H1 (cell line): Measurements from ENCODE around the gene KRTAP9-2. TPM values are rescaled to one million over a fixed set of nuclear protein-coding genes. Genes with fewer than 3 reads are reported as not detected.

Experiments
- CTCF ChIA-PET: fragments of 300-600 bp; sonication (Branson Sonifier 250); formaldehyde crosslinking; loops from one replicate; lab custom pipeline; 2021; ENCODE audit not compliant: partially characterized antibody; lab: Charles Lee
- POLR2A ChIA-PET: fragments of 300-600 bp; sonication (Branson Sonifier 250); formaldehyde crosslinking; loops from one replicate; lab custom pipeline; 2021; ENCODE audit warnings: inconsistent platforms; ENCODE audit not compliant: partially characterized antibody; lab: Charles Lee
- DNase-seq, 2 experiments: peaks; one replicate each; pipeline versions ENCODE4 v3.0.0 to v3.0.0-alpha.2; 2010 to 2022; ENCODE audit warnings: low spot score in 2 of 2, low read depth in 1 of 2, mixed read lengths in 1 of 2
- FAIRE-seq: peaks from 2 replicates; lab custom pipeline; 2011; peaks lifted over from hg19 to GRCh38; lab: Jason Lieb, UNC
- H2AFZ ChIP-seq: 2 replicates; pipeline ENCODE4 v1.8.1; 2012; ENCODE audit warnings: low read length, inconsistent platforms
- H2AK5ac ChIP-seq: 2 replicates; pipeline ENCODE4 v1.6.1; 2013; ENCODE audit warnings: low read depth, low read length
- H2BK120ac ChIP-seq: replicated peaks from 2 replicates; pipeline ENCODE3; 2013; ENCODE audit warnings: low read depth, low read length, inconsistent platforms
- H2BK12ac ChIP-seq: 2 replicates; pipeline ENCODE4 v1.6.1; 2013; ENCODE audit warnings: low read depth, low read length
- H2BK15ac ChIP-seq: 2 replicates; pipeline ENCODE4 v1.6.1; 2013; ENCODE audit warnings: low read length
- H2BK20ac ChIP-seq: 2 replicates; pipeline ENCODE4 v1.6.1; 2013; ENCODE audit warnings: low read length
- H2BK5ac ChIP-seq: 2 replicates; pipeline ENCODE4 v1.6.1; 2013; ENCODE audit warnings: low read depth, low read length
- H3K14ac ChIP-seq: 2 replicates; pipeline ENCODE4 v1.6.1; 2013; ENCODE audit warnings: inconsistent platforms; ENCODE audit not compliant: insufficient read length
- H3K18ac ChIP-seq: 2 replicates; pipeline ENCODE4 v1.6.1; 2013; ENCODE audit warnings: low read length; ENCODE audit errors: extremely low read depth
- H3K23ac ChIP-seq: 2 replicates; pipeline ENCODE4 v1.6.1; 2013; ENCODE audit warnings: inconsistent platforms; ENCODE audit not compliant: insufficient read length
- H3K23me2 ChIP-seq: 2 replicates; pipeline ENCODE4 v1.6.1; 2013; ENCODE audit warnings: low read depth, low read length
- H3K27ac ChIP-seq: 2 replicates; pipeline ENCODE4 v1.6.1; 2011; ENCODE audit warnings: low read depth, low read length, inconsistent platforms
- H3K27me3 ChIP-seq, 4 experiments: replicated peaks in 1 of 4; 1 replicate in 1 of 4; 2 replicates in 3 of 4; pipeline versions ENCODE4 v1.6.1 to v1.8.1; 2011 to 2013; ENCODE audit warnings: low read length in 3 of 4, mild to moderate bottlenecking in 3 of 4, inconsistent platforms in 2 of 4, mixed read lengths in 2 of 4, moderate library complexity in 1 of 4; ENCODE audit not compliant: control insufficient read depth in 3 of 4, insufficient read depth in 3 of 4; ENCODE audit errors: extremely low read depth in 1 of 4
- H3K36me3 ChIP-seq, 4 experiments: 2 replicates each; pipeline versions ENCODE4 v1.6.1 to v1.8.1; 2011 to 2013; ENCODE audit warnings: mild to moderate bottlenecking in 4 of 4, low read length in 3 of 4, moderate library complexity in 2 of 4, control low read depth in 1 of 4, inconsistent platforms in 1 of 4; ENCODE audit not compliant: insufficient read depth in 4 of 4, control insufficient read depth in 2 of 4
- H3K4ac ChIP-seq: replicated peaks from 2 replicates; pipeline ENCODE3; 2013; ENCODE audit warnings: low read length, low read depth, mixed read lengths, inconsistent platforms; ENCODE audit not compliant: insufficient read length
- H3K4me1 ChIP-seq, 4 experiments: replicated peaks in 1 of 4; 1 replicate in 1 of 4; 2 replicates in 3 of 4; pipeline versions ENCODE4 v1.6.1 to v1.8.1; 2011 to 2013; ENCODE audit warnings: low read length in 3 of 4, inconsistent platforms in 2 of 4, mixed read lengths in 1 of 4; ENCODE audit not compliant: insufficient read depth in 4 of 4, control insufficient read depth in 3 of 4
- H3K4me2 ChIP-seq, 2 experiments: 2 replicates each; pipeline versions ENCODE4 v1.6.1 to v1.8.1; 2011 to 2013; ENCODE audit warnings: low read depth in 2 of 2, low read length in 2 of 2, control low read depth in 1 of 2, inconsistent platforms in 1 of 2, mild to moderate bottlenecking in 1 of 2; ENCODE audit not compliant: insufficient read depth in 1 of 2
- H3K4me3 ChIP-seq, 4 experiments: fragments of 200-600, 300-600 bp in 1 of 4; sonication (generic), shearing (Covaris generic), sonication (Bioruptor Twin) in 1 of 4; 2 replicates each; pipeline versions ENCODE4 v1.5.1 to v1.8.1; 2011 to 2016; ENCODE audit warnings: low read length in 4 of 4, low read depth in 3 of 4, control low read depth in 2 of 4, inconsistent platforms in 2 of 4, mild to moderate bottlenecking in 2 of 4, mixed read lengths in 1 of 4, moderate library complexity in 1 of 4; ENCODE audit not compliant: insufficient read depth in 2 of 4; ENCODE audit errors: extremely low read depth in 1 of 4
- H3K56ac ChIP-seq: replicated peaks from 2 replicates; pipeline ENCODE3; 2013; ENCODE audit warnings: low read depth, mild to moderate bottlenecking, mixed read lengths, low read length, inconsistent platforms; ENCODE audit not compliant: insufficient read length
- H3K79me1 ChIP-seq: 2 replicates; pipeline ENCODE4 v1.6.1; 2013; ENCODE audit warnings: low read depth, low read length, control low read depth
- H3K79me2 ChIP-seq, 2 experiments: 2 replicates each; pipeline versions ENCODE4 v1.6.1 to v1.8.1; 2012 to 2013; ENCODE audit warnings: low read length in 2 of 2, mild to moderate bottlenecking in 2 of 2, inconsistent platforms in 1 of 2; ENCODE audit not compliant: insufficient read depth in 2 of 2, control insufficient read depth in 1 of 2
- H3K9ac ChIP-seq, 4 experiments: replicated peaks in 1 of 4; 1 replicate in 1 of 4; 2 replicates in 3 of 4; pipeline versions ENCODE4 v1.6.1 to v1.8.1; 2011 to 2013; ENCODE audit warnings: low read depth in 3 of 4, low read length in 3 of 4, control low read depth in 2 of 4, mild to moderate bottlenecking in 2 of 4, moderate library complexity in 2 of 4, inconsistent platforms in 1 of 4; ENCODE audit errors: extremely low read depth in 1 of 4
- H3K9me3 ChIP-seq, 2 experiments: 2 replicates each; pipeline versions ENCODE4 v1.6.1 to v1.8.1; 2012 to 2013; ENCODE audit warnings: mild to moderate bottlenecking in 2 of 2, moderate library complexity in 2 of 2, control low read depth in 1 of 2, inconsistent platforms in 1 of 2, low read depth in 1 of 2, low read length in 1 of 2, mixed read lengths in 1 of 2; ENCODE audit not compliant: insufficient read depth in 2 of 2
- H4K20me1 ChIP-seq, 2 experiments: replicated peaks in 1 of 2; 2 replicates each; pipeline versions ENCODE3 to v1.8.1; 2011 to 2013; ENCODE audit warnings: inconsistent platforms in 2 of 2, low read length in 2 of 2, mild to moderate bottlenecking in 1 of 2; ENCODE audit not compliant: insufficient read depth in 2 of 2, control insufficient read depth in 1 of 2
- H4K5ac ChIP-seq: 2 replicates; pipeline ENCODE4 v1.6.1; 2013; ENCODE audit warnings: low read length, low read depth, mixed read lengths, inconsistent platforms; ENCODE audit not compliant: insufficient read length
- H4K8ac ChIP-seq: 2 replicates; pipeline ENCODE4 v1.8.0; 2013; ENCODE audit warnings: mild to moderate bottlenecking, moderate library complexity, low read length, inconsistent platforms; ENCODE audit not compliant: insufficient read depth; ENCODE audit errors: extremely low read depth
- H4K91ac ChIP-seq: replicated peaks from 2 replicates; pipeline ENCODE3; 2013; ENCODE audit warnings: low read length, mixed read lengths, inconsistent platforms; ENCODE audit not compliant: insufficient read length
- NANOG ChIP-seq: IDR thresholded peaks from 2 replicates; pipeline ENCODE4 v1.6.1; 2011; ENCODE audit warnings: low read length, low read depth, mild to moderate bottlenecking, inconsistent platforms; ENCODE audit not compliant: insufficient read depth, poor library complexity, severe bottlenecking
- WGBS, 2 experiments: shearing (Covaris generic) in 1 of 2; methylation state at CpG; one replicate each; pipeline versions ENCODE4 v1.1.6 to v1.1.7; 2013 to 2015; ENCODE audit warnings: low lambda C conversion rate in 2 of 2, mixed read lengths in 2 of 2, inconsistent platforms in 1 of 2, low coverage in 1 of 2, missing lambda C conversion rate in 1 of 2; ENCODE audit not compliant: insufficient replicate concordance in 2 of 2, insufficient coverage in 1 of 2, insufficient read length in 1 of 2; ENCODE audit errors: extremely low coverage in 1 of 2, missing lambda C conversion rate in 1 of 2; 5-methylcytosine and 5-hydroxymethylcytosine counted together
- polyA plus RNA-seq, 7 experiments: library from polyadenylated mRNA; depleted of rRNA in 3 of 7; stranded (reverse) in 5 of 7; unstranded in 2 of 7; fragments of >200 nt in 5 of 7; fragments of 200-250 nt in 2 of 7; gene quantifications; 1 replicate in 5 of 7; 2 replicates in 1 of 7; 4 replicates in 1 of 7; pipeline versions ENCODE4 v1.2.1 to v1.2.3, GENCODE V29; 2011 to 2013; ENCODE audit warnings: missing spikeins in 2 of 7, mixed read lengths in 2 of 7
- total RNA-seq: library from RNA; stranded (reverse); fragmentation: NEBNext Ultra II Directional; extraction: Animal tissue kit (Norgen Biotek cat#: 25700); gene quantifications from 2 replicates; pipeline ENCODE4 v1.2.1, GENCODE V29; 2021

Gene KRTAP9-2
- total and polyA plus RNA-seq, 2 of the 8 experiments (the other 6 are each of a cell fraction or from before 2014, with no cell fraction given) = not detected

DNA sequence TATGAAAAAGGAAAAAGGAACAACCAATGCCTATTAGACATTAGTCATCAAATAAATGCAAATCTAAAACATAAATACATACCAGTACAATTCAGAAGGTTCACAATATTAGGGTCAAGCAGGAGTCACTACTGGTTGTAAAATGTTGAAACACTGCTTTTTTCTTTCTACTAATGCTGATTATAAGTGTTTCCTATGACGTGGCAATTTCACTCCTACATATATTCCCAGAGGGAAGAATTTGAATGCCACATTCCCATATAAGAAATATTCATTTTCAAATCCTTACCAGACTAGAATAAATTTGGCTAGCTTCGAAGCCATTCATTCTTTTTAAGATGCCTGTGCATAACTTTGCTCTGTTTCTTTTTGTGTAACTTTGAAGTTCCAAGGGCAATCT is 2.6 kb upstream of the KRTAP9-2 start:
- H2BK15ac ChIP-seq = no peak overlapping the region
- TF ChIP-seq NANOG = no peak
- H3K27me3 ChIP-seq = no peaks in the 10 kb centered on the region
- H3K14ac ChIP-seq = no peak overlapping the region
- no peak overlapping the region for H2AFZ ChIP-seq
- H3K4me2 ChIP-seq = no peak overlapping the region
- H3K9ac ChIP-seq = no peak overlapping the region
- no peak overlapping the region for H4K8ac ChIP-seq
- H3K36me3 ChIP-seq = no peaks in the 10 kb centered on the region
- FAIRE-seq (no peak), DNase-seq (no peak)
- H3K4me1 ChIP-seq = no peaks in the 10 kb centered on the region
- no peak overlapping the region for H3K27ac ChIP-seq
- H4K5ac ChIP-seq = no peak overlapping the region
- H2BK5ac ChIP-seq = no peak overlapping the region
- POLR2A ChIA-PET = no interaction called here
- no peaks in the 10 kb centered on the region for H3K79me2 ChIP-seq
- no peaks in the 10 kb centered on the region for H4K20me1 ChIP-seq
- H2AK5ac ChIP-seq = no peak overlapping the region
- H4K91ac ChIP-seq = no peak overlapping the region
- no peaks in the 10 kb centered on the region for H3K9me3 ChIP-seq
- H2BK12ac ChIP-seq = no peak overlapping the region
- no peak overlapping the region for H3K4me3 ChIP-seq
- no peak overlapping the region for H2BK20ac ChIP-seq
- no peak overlapping the region for H3K56ac ChIP-seq
- WGBS, 2 experiments = 91% methylated on average over 2 of the region's 2 CpGs; no CpG with 5 or more reads in 1 of the 2 experiments
- CTCF ChIA-PET = no interaction called here
- H3K4ac ChIP-seq = no peak overlapping the region
- H2BK120ac ChIP-seq = no peak overlapping the region
- H3K18ac ChIP-seq = no peak overlapping the region
- no peaks in the 10 kb centered on the region for H3K79me1 ChIP-seq
- H3K23ac ChIP-seq = no peak overlapping the region
- no peaks in the 10 kb centered on the region for H3K23me2 ChIP-seq
